K562 (cell line): ENCODE data around the gene ST3GAL5. TPM values are rescaled to one million over a fixed set of nuclear protein-coding genes. Genes with fewer than 3 reads are reported as not detected.
A peak's percentile ranks its signal among the peaks of the same experiment; 100 is the strongest.

Source experiments
- ATAC-seq: fragments of 200-7000 bp; cut with Tn5 transposase; 3 replicates; pipeline ENCODE4 v1.9.1; 2020; ENCODE audit warnings: moderate library complexity
- BruUV-seq: library from RNA; stranded (reverse); fragments of 400-500 nt; replicated peaks from 2 replicates; lab custom pipeline; 2021; lab: Mats Ljungman, UMichigan
- CTCF ChIA-PET: fragments of 300-600 bp; formaldehyde crosslinking; extraction: SDS; loops from one replicate; lab custom pipeline; 2021; ENCODE audit warnings: low intra/inter-chr PET ratio; lab: Yijun Ruan, JAX
- POLR2A ChIA-PET: fragments of 300-600, 350-650 bp; sonication (Branson Sonifier 250); formaldehyde crosslinking; extraction: SDS; loops from one replicate; lab custom pipeline; 2021; ENCODE audit warnings: antibody characterized with exemption, inconsistent platforms; lab: Yijun Ruan, JAX
- DNase-seq, 4 experiments: peaks; one replicate each; pipeline versions ENCODE4 v3.0.0 to v3.0.0-alpha.2; 2011 to 2018; ENCODE audit warnings: low spot score in 3 of 4, mixed read lengths in 3 of 4; ENCODE audit errors: extremely low read depth in 1 of 4
- FAIRE-seq: peaks from 2 replicates; lab custom pipeline; 2011; peaks lifted over from hg19 to GRCh38; lab: Jason Lieb, UNC
- H2AFZ ChIP-seq: 2 replicates; pipeline ENCODE4 v1.6.0; 2011; ENCODE audit warnings: low read depth, low read length, control low read depth, inconsistent platforms
- H3K27ac ChIP-seq: fragments of 200-600 bp; 3 replicates; pipeline ENCODE4 v1.8.0; 2011; ENCODE audit warnings: low read depth, mild to moderate bottlenecking, control low read depth, inconsistent platforms, low read length, moderate library complexity, mixed read lengths; ENCODE audit errors: extremely low read depth
- H3K27me3 ChIP-seq, 2 experiments: fragments of 300-600 bp in 1 of 2; 2 replicates in 1 of 2; 3 replicates in 1 of 2; pipeline versions ENCODE4 v1.6.0 to v1.8.0; 2011; ENCODE audit warnings: inconsistent platforms in 2 of 2, low read length in 2 of 2, mild to moderate bottlenecking in 1 of 2, mixed read lengths in 1 of 2, moderate library complexity in 1 of 2; ENCODE audit not compliant: control insufficient read depth in 2 of 2, insufficient read depth in 2 of 2
- H3K36me3 ChIP-seq: fragments of 300-600 bp; 3 replicates; pipeline ENCODE4 v1.8.0; 2011; ENCODE audit warnings: mild to moderate bottlenecking, low read length, inconsistent platforms; ENCODE audit not compliant: control insufficient read depth, insufficient read depth
- H3K4me1 ChIP-seq, 2 experiments: fragments of 200-600 bp in 1 of 2; replicated peaks in 1 of 2; 2 replicates in 1 of 2; 3 replicates in 1 of 2; pipeline versions ENCODE4 v1.5.1 to v1.8.0; 2011; ENCODE audit warnings: inconsistent platforms in 2 of 2, low read length in 2 of 2, mild to moderate bottlenecking in 1 of 2, mixed read lengths in 1 of 2, moderate library complexity in 1 of 2; ENCODE audit not compliant: control insufficient read depth in 2 of 2, insufficient read depth in 2 of 2
- H3K4me2 ChIP-seq: 2 replicates; pipeline ENCODE4 v1.6.1; 2011; ENCODE audit warnings: low read length, control low read depth, inconsistent platforms, mixed read lengths; ENCODE audit not compliant: insufficient read depth
- H3K4me3 ChIP-seq: fragments of 200-600 bp; sonication (generic), shearing (Covaris generic); 2 replicates; pipeline ENCODE4 v1.5.1; 2016; ENCODE audit warnings: control low read depth, inconsistent platforms
- H3K79me2 ChIP-seq: fragments of 200-600 bp; 3 replicates; pipeline ENCODE4 v1.8.0; 2011; ENCODE audit warnings: low read length, inconsistent platforms; ENCODE audit not compliant: control insufficient read depth, insufficient read depth
- H3K9ac ChIP-seq, 2 experiments: 2 replicates each; pipeline versions ENCODE4 v1.6.0 to v1.6.1; 2011; ENCODE audit warnings: low read depth in 2 of 2, low read length in 2 of 2, control low read depth in 1 of 2, inconsistent platforms in 1 of 2, mild to moderate bottlenecking in 1 of 2, mixed read lengths in 1 of 2; ENCODE audit not compliant: insufficient read depth in 1 of 2
- H3K9me1 ChIP-seq: one replicate; pipeline ENCODE4 v1.6.0; 2011; ENCODE audit warnings: inconsistent platforms, mild to moderate bottlenecking, low read length, moderate library complexity; ENCODE audit not compliant: control insufficient read depth, insufficient read depth
- H3K9me3 ChIP-seq: replicated peaks from 2 replicates; pipeline ENCODE4 v1.5.1; 2011; ENCODE audit warnings: low read depth, low read length, inconsistent platforms; ENCODE audit not compliant: control insufficient read depth, insufficient read depth
- H4K20me1 ChIP-seq: replicated peaks from 2 replicates; pipeline ENCODE4 v1.6.1; 2011; ENCODE audit warnings: low read length, inconsistent platforms, mixed read lengths; ENCODE audit not compliant: control insufficient read depth, insufficient read depth
- FOS ChIP-seq: IDR thresholded peaks from 3 replicates; pipeline ENCODE4 v1.6.1; 2011; ENCODE audit not compliant: insufficient read length; ENCODE audit errors: extremely low read depth
- HSF4 ChIP-seq: fragments of 250-450 bp; sonication (Bioruptor Pico); IDR thresholded peaks from 2 replicates; pipeline ENCODE4 v2.1.2; 2022; ENCODE audit warnings: mild to moderate bottlenecking, moderate library complexity, borderline replicate concordance
- MEIS2 ChIP-seq: fragments of 450-650 bp; IDR thresholded peaks from 2 replicates; pipeline ENCODE4 v1.6.1; 2014; ENCODE audit warnings: mild to moderate bottlenecking; ENCODE audit not compliant: partially characterized antibody
- MTA1 ChIP-seq: fragments of 450-650 bp; IDR thresholded peaks from 2 replicates; pipeline ENCODE4 v1.6.1; 2017; ENCODE audit warnings: borderline replicate concordance
- NR4A1 ChIP-seq, 2 experiments: fragments of 250-450 bp in 1 of 2; fragments of 450-650 bp in 1 of 2; sonication (Bioruptor Pico) in 1 of 2; IDR thresholded peaks; 2 replicates each; pipeline versions ENCODE4 v1.4.0 to v1.6.1; 2016 to 2020; ENCODE audit warnings: mild to moderate bottlenecking in 2 of 2, missing compliant biosample characterization in 1 of 2, missing genetic modification characterization in 1 of 2, moderate library complexity in 1 of 2
- NUFIP1 ChIP-seq: fragments of 450-650 bp; IDR thresholded peaks from 2 replicates; pipeline ENCODE4 v1.6.1; 2018; ENCODE audit not compliant: partially characterized antibody
- RBM22 ChIP-seq: fragments of 200-400 bp; formaldehyde crosslinking; IDR thresholded peaks from 2 replicates; pipeline ENCODE4 v1.6.1; 2018; ENCODE audit warnings: low read length, low read depth; ENCODE audit not compliant: poor library complexity, severe bottlenecking
- ZNF232 ChIP-seq: sonication (generic); formaldehyde crosslinking; IDR thresholded peaks from 2 replicates; pipeline ENCODE4 v1.8.0; 2022; ENCODE audit warnings: mild to moderate bottlenecking, missing genetic modification reagents
- ZNF583 ChIP-seq: fragments of 250-450 bp; sonication (Bioruptor Pico); IDR thresholded peaks from 2 replicates; pipeline ENCODE4 v1.4.0; 2020
- WGBS: fragments of 100-300 bp; shearing (Covaris generic); methylation state at CpG from one replicate; pipeline ENCODE4 v1.1.6; 2016; ENCODE audit warnings: low coverage, mixed read lengths; ENCODE audit not compliant: insufficient coverage; ENCODE audit errors: missing lambda C conversion rate; 5-methylcytosine and 5-hydroxymethylcytosine counted together
- in situ Hi-C: fragments of 300-500 bp; cut with MboI; formaldehyde crosslinking; loops from 4 replicates; pipeline ENCODE4 v1.15.0; 2018; ENCODE audit warnings: inconsistent platforms, mixed read lengths
- intact Hi-C: fragments of 100-400 bp; cut with micrococcal nuclease; formaldehyde crosslinking; loops from 2 replicates; pipeline ENCODE4 v1.14.2; 2022
- polyA plus RNA-seq, 8 experiments: library from polyadenylated mRNA; depleted of rRNA in 4 of 8; stranded (reverse) in 5 of 8; unstranded in 3 of 8; fragments of >200 nt; fragmentation: Nextera tagmentation in 2 of 8; fragmentation: Illumina TruSeq in 1 of 8; extraction: Ambion mirVana in 2 of 8; extraction: Trizol in 1 of 8; gene quantifications; 2 replicates each; pipeline versions ENCODE4 v1.2.1 to v1.2.3, GENCODE V29; 2011 to 2014; ENCODE audit warnings: inconsistent platforms in 1 of 8, missing spikeins in 1 of 8
- total RNA-seq, 7 experiments: library from RNA; depleted of rRNA in 6 of 7; stranded (reverse); fragments of >200 nt in 6 of 7; fragmentation: Illumina TruSeq in 2 of 7; extraction: Trizol in 2 of 7; gene quantifications; 2 replicates each; pipeline versions ENCODE4 v1.2.1 to v1.2.3, GENCODE V29; 2011 to 2021; ENCODE audit warnings: low replicate concordance in 1 of 7
- TF ChIP-seq, protein P1 (sequence below): fragments of 450-650 bp; formaldehyde crosslinking; IDR thresholded peaks from 2 replicates; pipeline ENCODE4 v1.4.0; 2020; ENCODE audit warnings: mild to moderate bottlenecking

The ST3GAL5 gene
- total and polyA plus RNA-seq, 9 of the 15 experiments (the other 6 are each of a cell fraction or from before 2014, with no cell fraction given): 1.6 to 10.0 (median 4.2) TPM

DNA sequence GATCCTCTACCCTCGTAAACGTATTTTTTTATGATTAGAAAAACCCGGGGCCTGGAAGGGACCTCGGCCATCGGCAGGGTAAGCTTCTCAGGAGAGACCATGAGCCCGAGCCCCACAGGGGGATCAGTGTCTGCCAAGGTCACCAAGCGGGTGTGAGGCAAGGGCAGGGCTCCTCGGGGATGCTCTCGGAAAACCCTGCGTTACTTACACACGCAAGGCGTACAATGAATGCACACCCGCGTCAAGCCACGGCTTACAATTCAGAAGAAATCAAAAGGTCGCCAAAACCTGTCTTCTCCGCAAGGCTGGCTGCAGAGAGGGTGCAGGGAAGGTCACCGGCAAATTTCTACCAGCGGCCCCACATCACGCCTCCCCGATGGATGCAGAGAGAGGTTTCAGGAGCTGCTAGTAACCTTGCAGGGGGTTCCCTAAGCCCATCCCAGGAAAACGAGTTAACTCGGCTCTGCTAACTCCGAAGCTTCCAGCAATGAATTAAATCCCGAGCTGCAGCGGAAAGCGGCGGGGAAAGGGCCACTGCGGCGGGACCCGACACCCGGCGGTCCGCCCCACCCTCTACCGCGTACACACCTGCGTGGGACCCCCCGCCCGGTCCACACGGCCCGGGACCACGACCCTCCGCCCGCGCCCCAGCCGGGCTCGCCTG, 638 bp downstream of the ST3GAL5 start:
- POLR2A ChIA-PET: interaction anchor here (0.7 to 1.4 kb wide), 6 partner anchors 9 to 265 kb away, joined by 3 to 4 read pairs (median 3); no protein-coding TSS in a partner anchor
- no peaks in the 10 kb centered on the region for H3K27me3 ChIP-seq
- CTCF ChIA-PET: interaction anchor here (0.7 to 1.7 kb wide), 3 partner anchors 60 to 191 kb away, joined by 3 to 17 read pairs (median 6); no protein-coding TSS in a partner anchor
- in situ Hi-C loops: no loop called here
- intact Hi-C loops: loop anchor here (2.0 to 10.0 kb wide), 6 partner anchors 47 to 189 kb away; no protein-coding TSS in a partner anchor
- peak overlapping the region; percentile 81 for H3K4me2 ChIP-seq
- H4K20me1 ChIP-seq: no peaks in the 10 kb centered on the region
- no TSS peak for BruUV-seq
- H3K27ac ChIP-seq: no peak overlapping the region
- peak in 1 of 4 experiments; percentile 17 for DNase-seq
- no peaks in the 10 kb centered on the region; the same call in 2 of the 3 replicates for H3K36me3 ChIP-seq
- 13% methylated on average over 35 of the region's 47 CpGs for WGBS
- no peaks in the 10 kb centered on the region for H3K9me1 ChIP-seq
- 0 out of 3 replicates have a peak, but pooled peaks cover 10% of the 10 kb centered on the region for H3K79me2 ChIP-seq
- H2AFZ ChIP-seq: peak overlapping the region; percentile 76
- FAIRE-seq: no peak
- H3K4me1 ChIP-seq: peaks cover 31 to 35% of the 10 kb centered on the region in 2 experiments; a peak in 4 of 5 replicates
- peak overlapping the region; percentile 63 for H3K4me3 ChIP-seq
- peak overlapping the region; percentile 59 to 90; a peak in 3 of 4 replicates for H3K9ac ChIP-seq
- no peaks in the 10 kb centered on the region for H3K9me3 ChIP-seq
- ATAC-seq: peak; percentile 1; the same call in 1 of the 3 replicates
- TF ChIP-seq, protein P1, sequence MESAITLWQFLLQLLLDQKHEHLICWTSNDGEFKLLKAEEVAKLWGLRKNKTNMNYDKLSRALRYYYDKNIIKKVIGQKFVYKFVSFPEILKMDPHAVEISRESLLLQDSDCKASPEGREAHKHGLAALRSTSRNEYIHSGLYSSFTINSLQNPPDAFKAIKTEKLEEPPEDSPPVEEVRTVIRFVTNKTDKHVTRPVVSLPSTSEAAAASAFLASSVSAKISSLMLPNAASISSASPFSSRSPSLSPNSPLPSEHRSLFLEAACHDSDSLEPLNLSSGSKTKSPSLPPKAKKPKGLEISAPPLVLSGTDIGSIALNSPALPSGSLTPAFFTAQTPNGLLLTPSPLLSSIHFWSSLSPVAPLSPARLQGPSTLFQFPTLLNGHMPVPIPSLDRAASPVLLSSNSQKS: no peak
- TF ChIP-seq MEIS2 (no peak), NR4A1 (CRISPR knock-in tag; IDR thresholded peaks at IDR 0.05) (no peak), NR4A1 (tag; IDR thresholded peaks at IDR 0.05) (no peak), HSF4 (CRISPR knock-in tag) (no peak), MTA1 (no peak), ZNF583 (CRISPR knock-in tag) (no peak), RBM22 (no peak), ZNF232 (CRISPR knock-in tag) (no peak), FOS (no peak), NUFIP1 (no peak)
